Gastroesophageal sphincter (tissue), 4 donors: Measurements from ENCODE around the gene SFTPB. TPM values are rescaled to one million over a fixed set of nuclear protein-coding genes. Genes with fewer than 3 reads are reported as not detected.
A peak's percentile ranks its signal among the peaks of the same experiment; 100 is the strongest.
"Not testable (repeated sequence)": the region's sequence is repeated elsewhere in the genome, so short reads cannot be mapped to it uniquely, and the experiment has no call there.

ENCODE experiments used
- ATAC-seq: fragments of 150-250 bp; one replicate; pipeline ENCODE4 v1.9.1; 2016; ENCODE audit warnings: mild to moderate bottlenecking, moderate library complexity
- H3K27ac ChIP-seq, 4 donors: fragments of 200-600 bp; sonication (generic) in 3 of 4; 1 replicate in 3 of 4; 2 replicates in 1 of 4; pipeline ENCODE4 v1.5.1; 2016 to 2019
- H3K27me3 ChIP-seq: fragments of 200-600 bp; sonication (generic); one replicate; pipeline ENCODE4 v1.5.1; 2019
- H3K36me3 ChIP-seq, 2 donors: fragments of 200-600 bp; sonication (generic); one replicate each; pipeline ENCODE4 v1.5.1; 2019; ENCODE audit warnings: control low read depth in 1 of 2
- H3K4me1 ChIP-seq, 3 donors: fragments of 200-600 bp; sonication (generic); 1 replicate in 2 of 3; 2 replicates in 1 of 3; pipeline ENCODE4 v1.5.1; 2016 to 2019; ENCODE audit warnings: control low read depth in 2 of 3
- H3K4me3 ChIP-seq, 2 donors: fragments of 200-600 bp; sonication (generic); one replicate each; pipeline ENCODE4 v1.5.1; 2019; ENCODE audit warnings: mild to moderate bottlenecking in 1 of 2, moderate library complexity in 1 of 2
- H3K9me3 ChIP-seq, 3 donors: fragments of 200-600 bp; sonication (generic); one replicate each; pipeline ENCODE4 v1.5.1; 2017 to 2019; ENCODE audit warnings: control low read depth in 2 of 3
- CTCF ChIP-seq, 4 experiments: fragments of 200-600 bp in 2 of 4; fragments of 450-650 bp in 2 of 4; sonication (generic) in 1 of 4; IDR thresholded peaks; one replicate each; pipeline ENCODE4 v1.5.1; 2017 to 2019; ENCODE audit warnings: antibody characterized with exemption in 4 of 4, mild to moderate bottlenecking in 2 of 4, moderate library complexity in 2 of 4
- EP300 ChIP-seq: sonication (generic); formaldehyde crosslinking; IDR thresholded peaks from one replicate; pipeline ENCODE4 v1.6.1; 2017; ENCODE audit warnings: antibody characterized with exemption, mild to moderate bottlenecking
- POLR2A ChIP-seq, 2 donors: fragments of 450-650 bp; IDR thresholded peaks; one replicate each; pipeline ENCODE4 v1.6.1; 2017; ENCODE audit warnings: antibody characterized with exemption in 2 of 2, mild to moderate bottlenecking in 2 of 2, moderate library complexity in 1 of 2
- POLR2AphosphoS5 ChIP-seq: sonication (generic); formaldehyde crosslinking; IDR thresholded peaks from one replicate; pipeline ENCODE4 v1.6.1; 2017; ENCODE audit warnings: antibody characterized with exemption
- WGBS, 2 donors: methylation state at CpG; one replicate each; pipeline ENCODE4 v1.1.5; 2018; ENCODE audit warnings: low coverage in 1 of 2; 5-methylcytosine and 5-hydroxymethylcytosine counted together
- total RNA-seq, 4 donors: library from RNA; depleted of rRNA; stranded (reverse); fragments of >200 nt; gene quantifications; one replicate each; pipeline ENCODE4 v1.1.0, GENCODE V29; 2016

The SFTPB gene
- total RNA-seq, 4 donors from 2014 or later = not detected

GRCh38 chr2:85660725-85661124 is 7.3 kb downstream of the SFTPB start:
- no peak for TF ChIP-seq POLR2A (IDR thresholded peaks at IDR 0.05)
- no peak for TF ChIP-seq CTCF (IDR thresholded peaks at IDR 0.05)
- no peak for TF ChIP-seq EP300
- TF ChIP-seq POLR2AphosphoS5 = no peak
- WGBS, 2 donors = 92 to 100% methylated on average over 2 to 5 of the region's 7 CpGs
- no peaks in the 10 kb centered on the region for H3K27me3 ChIP-seq
- no peak overlapping the region for H3K4me3 ChIP-seq
- peaks cover 0 to 27% (median 6%) of the 10 kb centered on the region in 3 donors for H3K4me1 ChIP-seq
- peaks cover 0 to 37% of the 10 kb centered on the region in 2 donors for H3K36me3 ChIP-seq
- H3K9me3 ChIP-seq = no peaks in the 10 kb centered on the region
- H3K27ac ChIP-seq = peak overlapping the region in 3 of 4 donors; percentile 55 to 71 (median 62)
- no peak for ATAC-seq

GRCh38 chr2:85660301-85660700 is 7.7 kb downstream of the SFTPB start:
- H3K9me3 ChIP-seq, H3K27ac ChIP-seq, H3K27me3 ChIP-seq, H3K4me3 ChIP-seq, ATAC-seq: not testable (repeated sequence)
- WGBS, 2 donors = 100% methylated on average over 4 of the region's 11 CpGs; no CpG with 5 or more reads in 1 of the 2 donors
- peaks cover 0 to 27% (median 6%) of the 10 kb centered on the region in 3 donors for H3K4me1 ChIP-seq
- H3K36me3 ChIP-seq = peaks cover 0 to 37% of the 10 kb centered on the region in 2 donors

GRCh38 chr2:85659324-85659981 is 8.5 kb downstream of the SFTPB start:
- no peak overlapping the region for H3K4me3 ChIP-seq
- no peaks in the 10 kb centered on the region for H3K9me3 ChIP-seq
- H3K27me3 ChIP-seq = no peaks in the 10 kb centered on the region
- ATAC-seq = no peak
- TF ChIP-seq POLR2AphosphoS5 (no peak), CTCF (IDR thresholded peaks at IDR 0.05) (no peak), POLR2A (IDR thresholded peaks at IDR 0.05) (no peak), EP300 (no peak)
- no peak overlapping the region for H3K27ac ChIP-seq
- 67 to 77% methylated on average over 1 to 4 of the region's 13 CpGs for WGBS, 2 donors
- peaks cover 0 to 27% (median 6%) of the 10 kb centered on the region in 3 donors for H3K4me1 ChIP-seq
- H3K36me3 ChIP-seq = peaks cover 0 to 44% of the 10 kb centered on the region in 2 donors

GRCh38 chr2:85657399-85657798 is 10.6 kb downstream of the SFTPB start:
- H3K27ac ChIP-seq, ATAC-seq, H3K9me3 ChIP-seq, H3K4me3 ChIP-seq, H3K27me3 ChIP-seq: not testable (repeated sequence)
- 92% methylated on average over 4 of the region's 4 CpGs; no CpG with 5 or more reads in 1 of the 2 donors for WGBS, 2 donors
- Histone ChIP-seq H3K36me3 (peaks cover 0 to 59% of the 10 kb centered on the region in 2 donors), H3K4me1 (peaks cover 0 to 16% (median 0%) of the 10 kb centered on the region in 3 donors)

- Histone ChIP-seq H3K4me1 (peaks cover 0 to 7% (median 0%) of the 10 kb centered on the region in 3 donors), H3K36me3 (peaks cover 0 to 68% of the 10 kb centered on the region in 2 donors)
- WGBS, 2 donors = 79 to 80% methylated on average over 1 to 3 of the region's 3 CpGs
Observed at GRCh38 chr2:85656468-85656867, 11.5 kb downstream of the SFTPB start.

More at GRCh38 chr2:85656468-85656867, 11.5 kb downstream of the SFTPB start:
- H3K27ac ChIP-seq = no peak overlapping the region
- ATAC-seq = no peak
- no peak overlapping the region for H3K4me3 ChIP-seq
- H3K27me3 ChIP-seq = no peaks in the 10 kb centered on the region
- TF ChIP-seq EP300 (no peak), POLR2A (IDR thresholded peaks at IDR 0.05) (no peak), CTCF (IDR thresholded peaks at IDR 0.05) (no peak), POLR2AphosphoS5 (no peak)
- H3K9me3 ChIP-seq = no peaks in the 10 kb centered on the region
